ENCODE results near the gene ATP9A.
A peak's percentile ranks its signal among the peaks of the same experiment; 100 is the strongest.
"Not testable (repeated sequence)": the region's sequence is repeated elsewhere in the genome, so short reads cannot be mapped to it uniquely, and the experiment has no call there.

The ATP9A gene, protein sequence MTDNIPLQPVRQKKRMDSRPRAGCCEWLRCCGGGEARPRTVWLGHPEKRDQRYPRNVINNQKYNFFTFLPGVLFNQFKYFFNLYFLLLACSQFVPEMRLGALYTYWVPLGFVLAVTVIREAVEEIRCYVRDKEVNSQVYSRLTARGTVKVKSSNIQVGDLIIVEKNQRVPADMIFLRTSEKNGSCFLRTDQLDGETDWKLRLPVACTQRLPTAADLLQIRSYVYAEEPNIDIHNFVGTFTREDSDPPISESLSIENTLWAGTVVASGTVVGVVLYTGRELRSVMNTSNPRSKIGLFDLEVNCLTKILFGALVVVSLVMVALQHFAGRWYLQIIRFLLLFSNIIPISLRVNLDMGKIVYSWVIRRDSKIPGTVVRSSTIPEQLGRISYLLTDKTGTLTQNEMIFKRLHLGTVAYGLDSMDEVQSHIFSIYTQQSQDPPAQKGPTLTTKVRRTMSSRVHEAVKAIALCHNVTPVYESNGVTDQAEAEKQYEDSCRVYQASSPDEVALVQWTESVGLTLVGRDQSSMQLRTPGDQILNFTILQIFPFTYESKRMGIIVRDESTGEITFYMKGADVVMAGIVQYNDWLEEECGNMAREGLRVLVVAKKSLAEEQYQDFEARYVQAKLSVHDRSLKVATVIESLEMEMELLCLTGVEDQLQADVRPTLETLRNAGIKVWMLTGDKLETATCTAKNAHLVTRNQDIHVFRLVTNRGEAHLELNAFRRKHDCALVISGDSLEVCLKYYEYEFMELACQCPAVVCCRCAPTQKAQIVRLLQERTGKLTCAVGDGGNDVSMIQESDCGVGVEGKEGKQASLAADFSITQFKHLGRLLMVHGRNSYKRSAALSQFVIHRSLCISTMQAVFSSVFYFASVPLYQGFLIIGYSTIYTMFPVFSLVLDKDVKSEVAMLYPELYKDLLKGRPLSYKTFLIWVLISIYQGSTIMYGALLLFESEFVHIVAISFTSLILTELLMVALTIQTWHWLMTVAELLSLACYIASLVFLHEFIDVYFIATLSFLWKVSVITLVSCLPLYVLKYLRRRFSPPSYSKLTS

GRCh38 chr20:51767867-51768758, at the start of gene ATP9A:
Gene ATP9A, minus strand, starts transcription at chr20:51768390. Its CDS starts 21 bp downstream, at chr20:51768369.
- DNase-seq: no peak

DNA sequence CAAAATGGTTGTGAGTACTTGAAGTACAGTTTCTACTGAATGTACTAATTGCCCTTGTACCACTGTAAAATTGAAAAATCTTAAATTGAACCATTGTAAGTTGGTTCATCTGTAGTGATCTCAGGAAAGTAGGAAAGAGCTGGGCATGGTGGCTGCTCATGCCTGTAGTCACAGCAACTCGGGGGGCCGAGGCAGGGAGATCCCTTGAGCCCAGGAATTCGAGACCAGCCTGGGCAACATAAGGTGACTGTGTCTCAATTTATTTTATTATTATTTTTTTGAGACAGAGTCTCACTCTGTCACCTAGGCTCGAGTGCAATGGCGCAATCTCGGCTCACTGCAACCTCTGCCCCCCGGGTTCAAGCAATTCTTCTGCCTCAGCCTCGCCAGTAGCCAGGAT, 48.7 kb upstream of the ATP9A start:
- not testable (repeated sequence) for DNase-seq

DNA sequence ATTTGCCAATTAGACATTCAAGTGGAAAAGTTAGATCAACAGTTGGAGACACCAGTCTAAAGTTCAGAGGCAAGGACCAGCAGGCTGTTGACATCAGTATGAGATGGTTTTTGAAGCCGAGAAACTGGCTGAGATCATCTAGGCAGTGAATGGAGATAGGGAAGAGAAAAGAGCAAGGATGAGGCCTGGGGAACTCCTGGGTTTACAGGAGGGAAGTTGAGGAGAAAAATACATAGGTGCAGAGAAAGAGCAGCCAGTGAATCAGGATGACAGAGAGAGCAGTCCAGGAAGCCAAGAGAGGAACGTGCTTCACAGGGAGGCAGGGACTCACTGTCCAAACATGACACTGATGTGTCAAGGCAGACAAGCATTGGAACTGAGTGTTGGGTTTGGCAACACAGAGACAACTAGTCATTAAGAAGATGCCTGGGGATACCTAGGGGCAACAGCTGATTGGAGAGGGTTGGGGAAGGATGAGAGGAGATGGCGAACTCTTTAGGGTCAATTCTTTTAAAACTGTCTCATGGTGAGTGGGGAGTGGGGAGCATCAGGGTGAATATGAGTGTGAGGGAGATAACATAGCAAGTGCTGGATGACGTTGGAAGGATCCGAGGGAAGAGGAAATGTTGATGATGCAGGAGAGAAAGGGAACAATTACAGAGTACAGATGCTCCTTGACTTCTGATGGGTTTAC, 47.3 kb upstream of the ATP9A start:
- no peak for DNase-seq

DNA sequence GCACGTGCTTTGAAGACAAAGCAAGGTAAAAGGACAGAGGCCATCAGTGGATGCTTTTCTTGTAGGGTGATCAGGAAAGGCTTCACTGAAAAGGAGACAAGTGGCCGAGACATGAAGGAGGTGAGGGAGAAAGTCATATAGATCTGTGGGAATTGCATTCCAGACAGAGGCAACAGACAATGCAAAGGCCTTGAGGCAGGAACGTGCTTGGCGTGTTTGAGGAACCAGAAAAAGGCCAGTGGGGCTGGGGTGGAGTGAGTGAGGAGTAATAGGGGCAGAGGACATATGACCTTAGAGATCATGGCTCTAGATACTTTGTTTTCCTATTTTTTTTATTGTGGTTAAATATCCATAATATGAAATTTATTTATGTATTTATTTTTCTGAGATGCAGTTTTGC, 44.7 kb upstream of the ATP9A start:
- no peak for DNase-seq

- no peak for DNase-seq
Observed at GRCh38 chr20:51811514-51812128, 43.4 kb upstream of the ATP9A start.

DNA sequence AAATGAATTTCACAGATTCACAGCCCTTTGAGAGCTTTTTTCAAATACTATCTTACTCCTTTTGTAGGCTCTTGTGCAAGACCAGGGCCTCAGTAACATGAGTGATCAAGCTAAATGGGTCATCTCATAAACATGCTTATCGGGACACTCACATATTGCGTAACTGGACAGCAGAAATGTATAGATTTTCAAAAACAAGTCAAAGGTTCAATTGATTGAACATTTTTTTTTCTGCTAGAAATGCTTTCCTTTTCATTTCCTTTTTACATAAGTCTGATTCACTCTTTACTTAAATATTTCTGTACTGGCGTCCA, 42.8 kb upstream of the ATP9A start:
- no peak for DNase-seq

GRCh38 chr20:51810155-51811041, 42.2 kb upstream of the ATP9A start:
- DNase-seq: no peak

GRCh38 chr20:51807720-51808250, 39.6 kb upstream of the ATP9A start:
- no peak for DNase-seq

DNA sequence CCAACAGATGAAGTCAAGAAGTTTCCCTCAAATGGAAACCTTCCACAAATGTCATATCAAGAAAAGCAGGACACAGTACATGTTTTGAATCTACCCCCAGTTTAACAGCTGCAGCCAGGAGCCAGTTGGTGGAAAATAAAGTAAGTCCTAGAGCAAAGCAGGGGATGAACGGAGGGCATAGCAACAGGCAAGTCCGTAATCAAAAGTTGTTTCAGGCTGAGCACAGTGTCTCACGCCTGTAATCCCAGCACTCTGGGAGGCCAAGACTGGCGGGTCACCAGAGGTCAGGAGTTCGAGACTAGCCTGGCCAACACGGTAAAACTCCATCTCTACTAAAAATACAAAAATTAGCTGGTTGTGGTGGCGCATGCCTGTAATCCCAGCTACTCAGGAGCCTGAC, 36.6 kb upstream of the ATP9A start:
- no peak for DNase-seq

- no peak for DNase-seq
Observed at GRCh38 chr20:51803148-51803854, 35.1 kb upstream of the ATP9A start.

- DNase-seq: no peak
Observed at GRCh38 chr20:51802170-51802751, 34.1 kb upstream of the ATP9A start, which contains the start of gene SALL4. Gene SALL4, minus strand, starts transcription at chr20:51802521. Its CDS starts 113 bp downstream, at chr20:51802408.

DNA sequence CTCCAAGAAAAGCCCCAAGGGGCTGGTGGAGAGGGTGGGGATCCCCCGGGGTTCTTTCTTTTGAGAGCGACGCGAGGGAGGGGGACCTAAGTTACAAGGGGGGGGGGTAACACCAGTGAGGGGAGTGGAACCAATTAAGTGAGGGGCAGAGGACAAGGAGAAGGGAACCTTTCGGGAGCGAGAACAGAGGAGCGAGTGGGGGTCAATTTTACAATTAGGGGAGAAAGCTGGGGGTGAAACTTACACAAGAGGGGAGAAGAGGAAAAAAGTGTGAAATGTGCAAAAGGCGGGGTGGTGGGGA, 33.6 kb upstream of the ATP9A start:
- no peak for DNase-seq

GRCh38 chr20:51801122-51801822, 33.1 kb upstream of the ATP9A start:
- no peak for DNase-seq

GRCh38 chr20:51800872-51801121, 32.6 kb upstream of the ATP9A start:
- no peak for DNase-seq

GRCh38 chr20:51800060-51800871, 32.1 kb upstream of the ATP9A start:
- DNase-seq: peak; percentile 4 to 25 (median 10)

DNA sequence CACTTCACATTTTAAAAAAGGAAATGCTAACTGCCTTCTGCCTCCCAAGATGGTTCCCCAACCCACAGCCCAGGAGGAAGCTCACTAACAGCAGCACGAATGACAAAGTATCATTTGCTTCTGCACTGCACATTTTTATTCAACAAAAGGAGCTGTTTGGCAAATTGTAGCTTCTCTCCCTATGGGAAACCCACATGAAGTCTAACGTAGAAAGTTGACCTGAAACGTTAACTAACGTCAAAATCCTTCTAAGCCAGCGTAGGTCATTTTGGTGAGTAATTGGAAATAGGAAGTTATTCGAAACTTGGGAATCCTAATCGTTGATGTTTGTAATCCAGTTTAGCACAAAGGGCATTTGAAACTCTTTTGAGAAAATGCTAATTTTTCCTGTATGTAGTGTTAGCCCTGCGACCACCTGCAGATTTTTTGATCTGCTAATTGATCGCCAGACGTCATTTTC, 31.2 kb upstream of the ATP9A start:
- no peak for DNase-seq

DNA sequence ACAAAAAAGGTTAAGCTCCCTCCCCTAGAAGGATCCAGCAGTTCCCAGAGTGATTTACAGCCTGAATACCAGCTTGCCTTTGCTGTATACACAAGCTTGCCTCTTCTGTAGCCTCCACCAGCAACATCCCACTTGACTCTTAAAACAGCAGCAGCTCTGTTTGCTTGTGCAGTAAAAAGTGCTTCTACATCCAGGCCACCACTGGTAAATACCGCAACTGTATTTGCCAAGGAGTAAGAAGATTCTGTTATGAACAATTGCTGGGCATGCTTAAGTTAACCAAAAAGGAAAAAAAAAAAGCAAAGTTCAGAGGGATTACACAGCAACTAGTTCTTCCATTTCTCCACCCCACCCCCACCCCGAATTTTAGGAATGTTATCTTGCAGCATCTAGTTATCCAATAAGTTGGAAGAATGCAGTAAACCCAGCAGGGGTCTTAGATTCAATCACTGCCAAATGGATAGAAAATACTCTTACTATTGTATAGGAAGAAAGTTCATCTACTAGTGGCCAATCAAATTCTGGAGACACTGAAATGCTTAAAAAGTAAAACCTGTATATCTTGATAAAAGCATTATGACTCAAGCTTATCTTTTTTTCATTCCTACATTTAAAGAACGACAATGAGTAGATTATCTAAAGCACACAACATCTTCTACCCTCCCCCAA, 29.3 kb upstream of the ATP9A start:
- no peak for DNase-seq

Data from activated naive CD4-positive, alpha-beta T cell (primary cell).